HEK293 (cell line): ENCODE measurements around the gene KIFC1.

Experiments used
- CTCF ChIA-PET: fragments of 350-600 bp; formaldehyde crosslinking; extraction: SDS; loops from one replicate; lab custom pipeline; 2021; ENCODE audit warnings: antibody characterized with exemption; lab: Yijun Ruan, JAX
- POLR2A ChIA-PET: fragments of 300-600 bp; formaldehyde crosslinking; extraction: SDS; loops from one replicate; lab custom pipeline; 2020; ENCODE audit warnings: antibody characterized with exemption, inconsistent platforms; lab: Yijun Ruan, JAX
- H3K27ac ChIP-seq: fragments of 200-500 bp; sonication (Bioruptor generic); 2 replicates; pipeline ENCODE4 v1.5.1; 2014; ENCODE audit warnings: low read depth, low read length, control low read depth, inconsistent platforms; ENCODE audit errors: extremely low read depth
- H3K36me3 ChIP-seq, 2 experiments: fragments of 200-500 bp in 1 of 2; sonication (Bioruptor generic) in 1 of 2; 1 replicate in 1 of 2; 2 replicates in 1 of 2; pipeline ENCODE4 v1.5.1; 2014 to 2017; ENCODE audit warnings: inconsistent platforms in 2 of 2, low read length in 2 of 2; ENCODE audit not compliant: control insufficient read depth in 2 of 2, insufficient read depth in 1 of 2
- H3K4me1 ChIP-seq: fragments of 200-500 bp; sonication (Bioruptor generic); 2 replicates; pipeline ENCODE4 v1.5.1; 2014; ENCODE audit warnings: mild to moderate bottlenecking, low read length, inconsistent platforms; ENCODE audit not compliant: control insufficient read depth, insufficient read depth
- H3K4me3 ChIP-seq: 2 replicates; pipeline ENCODE4 v1.5.1; 2011; ENCODE audit warnings: low read depth, mild to moderate bottlenecking, control low read depth, low read length, moderate library complexity
- H3K9me3 ChIP-seq: fragments of 200-500 bp; sonication (Bioruptor generic); 2 replicates; pipeline ENCODE4 v1.5.1; 2014; ENCODE audit warnings: low read depth, low read length, inconsistent platforms; ENCODE audit not compliant: control insufficient read depth, insufficient read depth
- BCL6B ChIP-seq: fragments of 450-650 bp; formaldehyde crosslinking; IDR thresholded peaks from 2 replicates; pipeline ENCODE4 v1.5.1; 2017; ENCODE audit warnings: missing biosample characterization, missing genetic modification characterization
- GLIS2 ChIP-seq: fragments of 450-650 bp; formaldehyde crosslinking; IDR thresholded peaks from 2 replicates; pipeline ENCODE4 v1.5.1; 2016; ENCODE audit warnings: missing biosample characterization, missing genetic modification characterization
- HOXD13 ChIP-seq: sonication (generic); formaldehyde crosslinking; IDR thresholded peaks from 2 replicates; pipeline ENCODE4 v1.8.0; 2022; ENCODE audit warnings: missing genetic modification reagents, borderline replicate concordance
- KLF17 ChIP-seq: fragments of 450-650 bp; formaldehyde crosslinking; IDR thresholded peaks from 2 replicates; pipeline ENCODE4 v1.5.1; 2016; ENCODE audit warnings: missing biosample characterization, missing genetic modification characterization
- SALL2 ChIP-seq: fragments of 450-650 bp; formaldehyde crosslinking; IDR thresholded peaks from 2 replicates; pipeline ENCODE4 v1.5.0; 2017; ENCODE audit warnings: missing biosample characterization, mild to moderate bottlenecking, missing genetic modification characterization, borderline replicate concordance
- TCF7L2 ChIP-seq: IDR thresholded peaks from 2 replicates; pipeline ENCODE4 v1.6.1; 2011; ENCODE audit warnings: low read depth, mild to moderate bottlenecking, inconsistent platforms, low read length, moderate library complexity, borderline replicate concordance
- ZBTB6 ChIP-seq: fragments of 450-650 bp; formaldehyde crosslinking; IDR thresholded peaks from 2 replicates; pipeline ENCODE4 v1.5.1; 2017; ENCODE audit warnings: missing biosample characterization, missing genetic modification characterization
- ZEB2 ChIP-seq: fragments of 450-650 bp; formaldehyde crosslinking; IDR thresholded peaks from 2 replicates; pipeline ENCODE4 v1.5.1; 2016; ENCODE audit warnings: missing biosample characterization, missing genetic modification characterization
- ZNF223 ChIP-seq: fragments of 450-650 bp; formaldehyde crosslinking; IDR thresholded peaks from 2 replicates; pipeline ENCODE4 v1.5.1; 2016; ENCODE audit warnings: missing biosample characterization, missing genetic modification characterization
- ZNF302 ChIP-seq: fragments of 450-650 bp; formaldehyde crosslinking; IDR thresholded peaks from 2 replicates; pipeline ENCODE4 v1.5.1; 2016; ENCODE audit warnings: missing biosample characterization, missing genetic modification characterization, low read depth
- ZNF37A ChIP-seq: fragments of 450-650 bp; IDR thresholded peaks from 2 replicates; pipeline ENCODE4 v1.5.1; 2018; ENCODE audit warnings: missing biosample characterization, missing genetic modification characterization
- ZNF416 ChIP-seq: fragments of 450-650 bp; formaldehyde crosslinking; IDR thresholded peaks from 2 replicates; pipeline ENCODE4 v1.5.1; 2016; ENCODE audit warnings: missing biosample characterization, missing genetic modification characterization
- ZNF426 ChIP-seq: fragments of 450-650 bp; formaldehyde crosslinking; IDR thresholded peaks from 2 replicates; pipeline ENCODE4 v1.5.1; 2017; ENCODE audit warnings: missing biosample characterization, missing genetic modification characterization, mild to moderate bottlenecking, inconsistent platforms, moderate library complexity
- ZNF513 ChIP-seq: fragments of 450-650 bp; IDR thresholded peaks from 2 replicates; pipeline ENCODE4 v1.5.1; 2018; ENCODE audit warnings: missing biosample characterization, missing genetic modification characterization
- ZNF521 ChIP-seq: fragments of 450-650 bp; formaldehyde crosslinking; IDR thresholded peaks from 2 replicates; pipeline ENCODE4 v1.5.1; 2017; ENCODE audit warnings: missing biosample characterization, mild to moderate bottlenecking, missing genetic modification characterization
- ZNF580 ChIP-seq: fragments of 450-650 bp; formaldehyde crosslinking; IDR thresholded peaks from 2 replicates; pipeline ENCODE4 v1.5.1; 2016; ENCODE audit warnings: missing biosample characterization, missing genetic modification characterization
- ZNF623 ChIP-seq: fragments of 450-650 bp; formaldehyde crosslinking; IDR thresholded peaks from 2 replicates; pipeline ENCODE4 v1.5.1; 2016; ENCODE audit warnings: missing biosample characterization, missing genetic modification characterization
- ZNF626 ChIP-seq: fragments of 450-650 bp; sonication (Bioruptor Pico); formaldehyde crosslinking; IDR thresholded peaks from 2 replicates; pipeline ENCODE4 v1.5.1; 2018; ENCODE audit warnings: missing biosample characterization, missing genetic modification characterization, inconsistent platforms
- ZNF639 ChIP-seq: fragments of 450-650 bp; formaldehyde crosslinking; IDR thresholded peaks from 2 replicates; pipeline ENCODE4 v1.5.1; 2016; ENCODE audit warnings: missing biosample characterization, missing genetic modification characterization
- ZSCAN5A ChIP-seq: fragments of 450-650 bp; formaldehyde crosslinking; IDR thresholded peaks from 2 replicates; pipeline ENCODE4 v1.5.1; 2016; ENCODE audit warnings: missing biosample characterization, missing genetic modification characterization

KIFC1 gene

GRCh38 chr6:33423777-33424176 is 32.2 kb downstream of the KIFC1 start:
- ChIA-PET CTCF (interaction anchor here (0.6 to 1.6 kb wide), 4 partner anchors 29 to 119 kb away, joined by 3 to 5 read pairs (median 4); no protein-coding TSS in a partner anchor), POLR2A (interaction anchor here (1.1 kb wide), 1 partner anchor 452 kb away, joined by 4 read pairs; no protein-coding TSS in a partner anchor)
- no peaks in the 10 kb centered on the region for H3K36me3 ChIP-seq
- H3K4me1 ChIP-seq, result peaks cover 7% of the 10 kb centered on the region
- TF ChIP-seq ZSCAN5A (tag by site-specific recombination), result no peak
- no peak for TF ChIP-seq GLIS2 (tag by site-specific recombination)
- no peak for TF ChIP-seq ZNF302 (tag by site-specific recombination)
- TF ChIP-seq ZNF623 (tag by site-specific recombination), result no peak
- TF ChIP-seq BCL6B (tag by site-specific recombination), result no peak
- no peak for TF ChIP-seq ZNF416 (tag by site-specific recombination)
- TF ChIP-seq ZNF580, result no peak
- TF ChIP-seq HOXD13 (CRISPR knock-in tag), result no peak
- no peak for TF ChIP-seq ZNF223
- TF ChIP-seq ZNF37A (tag by site-specific recombination), result no peak
- no peak for TF ChIP-seq SALL2 (tag by site-specific recombination)
- TF ChIP-seq ZNF639 (tag by site-specific recombination), result no peak
- no peak for TF ChIP-seq ZNF626 (tag by site-specific recombination)
- TF ChIP-seq ZNF521, result no peak
- no peak for TF ChIP-seq ZEB2 (tag by site-specific recombination)
- no peak for TF ChIP-seq TCF7L2
- no peak for TF ChIP-seq ZNF426 (tag by site-specific recombination)
- TF ChIP-seq ZBTB6 (tag by site-specific recombination), result no peak
- no peak for TF ChIP-seq ZNF513 (tag by site-specific recombination)
- no peak for TF ChIP-seq KLF17 (tag by site-specific recombination)
- no peaks in the 10 kb centered on the region for H3K9me3 ChIP-seq
- H3K4me3 ChIP-seq, result no peak overlapping the region
- no peak overlapping the region for H3K27ac ChIP-seq
